Endothelial cell (in vitro differentiated cells): ENCODE results near the gene SUPT3H. TPM values are rescaled to one million over a fixed set of nuclear protein-coding genes. Genes with fewer than 3 reads are reported as not detected.

ENCODE experiments used
- DNase-seq: peaks from one replicate; pipeline ENCODE4 v3.0.0; 2021; ENCODE audit warnings: low spot score
- H3K27ac Mint-ChIP-seq: one replicate; pipeline ENCODE4 v1.8.0; 2021; ENCODE audit warnings: mixed read lengths, inconsistent platforms; ENCODE audit not compliant: unreplicated experiment
- H3K27me3 Mint-ChIP-seq: one replicate; pipeline ENCODE4 v1.8.0; 2021; ENCODE audit warnings: mild to moderate bottlenecking, moderate library complexity, mixed read lengths, inconsistent platforms; ENCODE audit not compliant: unreplicated experiment
- H3K36me3 Mint-ChIP-seq: one replicate; pipeline ENCODE4 v1.8.0; 2021; ENCODE audit warnings: mild to moderate bottlenecking, low read depth, mixed read lengths, inconsistent platforms; ENCODE audit not compliant: unreplicated experiment
- H3K4me1 Mint-ChIP-seq: one replicate; pipeline ENCODE4 v1.8.0; 2021; ENCODE audit warnings: mild to moderate bottlenecking, mixed read lengths, inconsistent platforms; ENCODE audit not compliant: unreplicated experiment
- H3K4me3 Mint-ChIP-seq: one replicate; pipeline ENCODE4 v1.8.0; 2021; ENCODE audit warnings: mild to moderate bottlenecking, mixed read lengths, inconsistent platforms; ENCODE audit not compliant: unreplicated experiment
- H3K9me3 Mint-ChIP-seq: one replicate; pipeline ENCODE4 v1.8.0; 2021; ENCODE audit warnings: mixed read lengths, inconsistent platforms; ENCODE audit not compliant: unreplicated experiment
- total RNA-seq: library from RNA; stranded (reverse); fragmentation: NEBNext Ultra II Directional; extraction: Animal tissue kit (Norgen Biotek cat#: 25700); gene quantifications from one replicate; pipeline ENCODE4 v1.2.1, GENCODE V29; 2021; ENCODE audit not compliant: unreplicated experiment
- TF ChIP-seq, protein P1 (sequence below): fragments of 200-600 bp; sonication (generic); IDR thresholded peaks from one replicate; pipeline ENCODE4 v1.5.0; 2021; ENCODE audit warnings: antibody characterized with exemption; ENCODE audit not compliant: unreplicated experiment

Gene SUPT3H
- total RNA-seq, 1 donor from 2014 or later, result 28.5 TPM

DNA sequence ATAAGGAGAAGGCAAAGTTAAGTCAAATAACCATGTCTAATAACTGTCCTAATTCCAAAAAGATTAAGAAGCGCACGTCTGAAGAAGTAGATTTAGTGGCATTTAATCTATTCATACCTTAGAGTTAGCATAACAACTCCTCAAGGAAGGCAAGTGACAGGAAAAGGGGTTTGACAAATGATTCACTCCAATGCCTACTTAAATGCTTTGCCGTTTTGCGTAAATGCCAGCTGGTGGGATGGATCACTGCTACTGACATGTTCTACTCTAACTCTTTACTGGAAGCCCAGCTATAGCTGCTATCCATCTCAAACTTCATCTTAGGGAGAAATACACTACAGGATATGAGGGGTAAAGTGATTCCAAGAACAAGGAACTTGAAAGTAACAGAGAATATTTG lies 396.9 kb downstream of the SUPT3H start:
- no peaks in the 10 kb centered on the region for H3K27me3 Mint-ChIP-seq
- H3K27ac Mint-ChIP-seq, result no peak overlapping the region
- DNase-seq, result no peak
- H3K9me3 Mint-ChIP-seq, result no peaks in the 10 kb centered on the region
- TF ChIP-seq, protein P1, sequence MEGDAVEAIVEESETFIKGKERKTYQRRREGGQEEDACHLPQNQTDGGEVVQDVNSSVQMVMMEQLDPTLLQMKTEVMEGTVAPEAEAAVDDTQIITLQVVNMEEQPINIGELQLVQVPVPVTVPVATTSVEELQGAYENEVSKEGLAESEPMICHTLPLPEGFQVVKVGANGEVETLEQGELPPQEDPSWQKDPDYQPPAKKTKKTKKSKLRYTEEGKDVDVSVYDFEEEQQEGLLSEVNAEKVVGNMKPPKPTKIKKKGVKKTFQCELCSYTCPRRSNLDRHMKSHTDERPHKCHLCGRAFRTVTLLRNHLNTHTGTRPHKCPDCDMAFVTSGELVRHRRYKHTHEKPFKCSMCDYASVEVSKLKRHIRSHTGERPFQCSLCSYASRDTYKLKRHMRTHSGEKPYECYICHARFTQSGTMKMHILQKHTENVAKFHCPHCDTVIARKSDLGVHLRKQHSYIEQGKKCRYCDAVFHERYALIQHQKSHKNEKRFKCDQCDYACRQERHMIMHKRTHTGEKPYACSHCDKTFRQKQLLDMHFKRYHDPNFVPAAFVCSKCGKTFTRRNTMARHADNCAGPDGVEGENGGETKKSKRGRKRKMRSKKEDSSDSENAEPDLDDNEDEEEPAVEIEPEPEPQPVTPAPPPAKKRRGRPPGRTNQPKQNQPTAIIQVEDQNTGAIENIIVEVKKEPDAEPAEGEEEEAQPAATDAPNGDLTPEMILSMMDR, result no peak
- H3K4me1 Mint-ChIP-seq, result no peaks in the 10 kb centered on the region
- H3K36me3 Mint-ChIP-seq, result no peaks in the 10 kb centered on the region
- H3K4me3 Mint-ChIP-seq, result no peak overlapping the region

DNA sequence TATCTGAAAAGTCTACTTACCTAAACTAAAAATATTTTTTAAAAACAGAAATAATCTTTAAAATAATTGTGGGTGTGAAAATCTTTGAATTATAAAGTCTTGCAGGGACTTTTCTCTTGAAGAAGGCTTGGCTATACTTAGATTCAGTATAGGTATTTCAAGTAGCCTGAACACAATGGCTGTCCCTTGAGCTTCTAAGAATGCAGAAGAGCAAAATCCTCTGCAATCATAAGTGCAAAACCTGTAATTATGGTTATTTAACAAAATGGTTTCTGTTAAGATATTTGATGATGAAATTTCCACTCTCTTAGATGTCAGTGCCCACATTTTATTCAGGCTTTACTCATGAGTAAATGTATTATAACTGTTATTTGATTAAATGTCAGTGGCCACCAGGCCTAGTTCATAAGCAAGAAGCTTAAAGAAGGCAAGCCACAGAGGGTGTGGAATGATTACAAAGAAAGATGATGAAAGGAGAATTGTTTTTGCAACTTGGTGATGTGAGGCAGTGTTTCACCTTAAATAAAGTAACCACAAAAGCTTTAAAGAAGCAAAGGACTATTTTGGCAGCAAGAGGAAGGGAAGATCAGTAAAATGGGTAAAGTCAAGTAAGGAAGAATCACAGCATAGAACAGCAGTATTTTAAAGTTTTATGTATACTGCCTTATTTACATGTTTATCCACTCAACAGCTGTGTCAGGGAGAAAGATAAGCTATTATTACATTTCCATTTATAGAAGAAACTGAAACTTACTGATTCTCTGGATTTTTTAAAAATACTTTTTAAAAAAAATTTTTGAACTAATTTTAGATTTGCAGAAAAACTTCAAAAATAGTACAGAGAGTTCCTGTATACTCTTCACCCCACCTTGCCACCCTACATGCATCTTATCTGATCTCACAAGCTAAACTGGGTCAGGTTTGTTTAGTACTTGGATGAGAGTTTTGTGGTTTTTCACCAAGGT lies 400.8 kb downstream of the SUPT3H start:
- H3K4me3 Mint-ChIP-seq, result no peak overlapping the region
- no peak for DNase-seq
- peaks cover 17% of the 10 kb centered on the region for H3K36me3 Mint-ChIP-seq
- peaks cover 7% of the 10 kb centered on the region for H3K9me3 Mint-ChIP-seq
- H3K27ac Mint-ChIP-seq, result no peak overlapping the region
- TF ChIP-seq, protein P1, result no peak
- H3K4me1 Mint-ChIP-seq, result no peaks in the 10 kb centered on the region
- no peaks in the 10 kb centered on the region for H3K27me3 Mint-ChIP-seq

DNA sequence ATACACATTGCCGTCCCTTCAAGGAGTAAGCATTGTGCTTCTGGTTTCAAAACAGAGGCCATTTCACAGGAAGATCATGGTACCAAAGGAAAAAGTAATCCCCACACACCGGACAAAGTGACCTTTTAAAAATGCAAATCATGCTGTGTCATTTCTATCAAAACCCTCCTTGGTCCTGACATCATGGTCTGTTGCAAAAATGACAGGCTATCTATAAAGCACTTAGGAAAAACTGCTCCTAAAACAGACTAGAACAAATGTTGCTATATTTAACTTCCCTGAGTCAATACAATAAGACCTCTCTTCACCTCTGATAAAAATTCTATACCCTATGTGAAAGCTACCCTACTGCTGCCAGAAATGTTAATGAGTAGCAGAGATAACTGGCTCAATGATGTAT lies 403.2 kb downstream of the SUPT3H start:
- no peaks in the 10 kb centered on the region for H3K4me1 Mint-ChIP-seq
- DNase-seq, result no peak
- TF ChIP-seq, protein P1, result no peak
- no peak overlapping the region for H3K4me3 Mint-ChIP-seq
- H3K36me3 Mint-ChIP-seq, result peaks cover 19% of the 10 kb centered on the region
- no peaks in the 10 kb centered on the region for H3K27me3 Mint-ChIP-seq
- no peak overlapping the region for H3K27ac Mint-ChIP-seq
- H3K9me3 Mint-ChIP-seq, result peaks cover 7% of the 10 kb centered on the region

GRCh38 chr6:44972709-44973108 lies 405.0 kb downstream of the SUPT3H start:
- Mint-ChIP-seq H3K36me3 (peaks cover 19% of the 10 kb centered on the region), H3K4me1 (no peaks in the 10 kb centered on the region), H3K27ac (no peak overlapping the region), H3K4me3 (peak overlapping the region; percentile 45), H3K9me3 (peaks cover 7% of the 10 kb centered on the region), H3K27me3 (no peaks in the 10 kb centered on the region)
- DNase-seq, result no peak
- TF ChIP-seq, protein P1, result no peak
